HK-2 (cell line): ENCODE results near the gene IL11RA.

Experiments
- DNase-seq: peaks from one replicate; pipeline ENCODE4 v3.0.0-alpha.2; 2018; ENCODE audit not compliant: unreplicated experiment

The IL11RA gene

DNA sequence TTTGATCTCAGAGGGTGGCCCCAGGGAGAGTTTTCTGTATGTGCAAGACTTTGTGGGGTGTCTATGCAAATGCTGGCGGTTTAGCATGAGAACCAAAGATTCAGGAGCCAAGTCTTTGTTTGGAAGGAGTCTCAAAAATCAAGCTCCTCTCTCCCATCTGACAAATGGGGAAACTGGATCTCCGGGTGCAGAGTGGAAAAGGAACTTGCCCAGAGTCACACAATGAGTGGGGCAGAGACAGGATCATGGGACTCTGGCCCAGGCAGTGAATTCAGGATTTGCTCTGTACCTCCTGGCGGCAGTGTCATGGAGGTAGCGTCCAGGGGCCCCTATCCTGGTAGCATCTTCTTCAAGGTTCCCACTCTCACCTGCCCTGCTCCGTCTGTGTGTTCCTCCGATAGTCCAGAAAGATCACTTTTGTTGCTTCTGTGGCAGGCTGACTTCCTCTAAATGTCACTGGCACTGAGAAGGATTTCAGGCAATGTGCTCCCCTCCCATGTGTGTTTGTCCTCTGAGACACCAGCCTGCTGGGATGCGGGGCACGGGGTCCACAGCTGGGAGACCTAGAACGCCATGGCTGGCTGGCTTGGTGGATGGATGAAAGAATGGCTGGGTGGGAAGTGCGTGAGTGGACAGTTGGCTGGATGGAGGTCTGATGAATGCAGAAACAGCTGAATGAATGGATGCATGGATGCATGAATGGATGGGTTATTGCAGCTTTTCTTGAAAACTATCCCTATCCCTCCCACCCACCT lies 35.5 kb downstream of the IL11RA start:
- DNase-seq = no peak

- DNase-seq = no peak
Observed at GRCh38 chr9:34688329-34689115, 36.5 kb downstream of the IL11RA start.

- DNase-seq = no peak
Observed at GRCh38 chr9:34689116-34689470, 37.1 kb downstream of the IL11RA start.

DNA sequence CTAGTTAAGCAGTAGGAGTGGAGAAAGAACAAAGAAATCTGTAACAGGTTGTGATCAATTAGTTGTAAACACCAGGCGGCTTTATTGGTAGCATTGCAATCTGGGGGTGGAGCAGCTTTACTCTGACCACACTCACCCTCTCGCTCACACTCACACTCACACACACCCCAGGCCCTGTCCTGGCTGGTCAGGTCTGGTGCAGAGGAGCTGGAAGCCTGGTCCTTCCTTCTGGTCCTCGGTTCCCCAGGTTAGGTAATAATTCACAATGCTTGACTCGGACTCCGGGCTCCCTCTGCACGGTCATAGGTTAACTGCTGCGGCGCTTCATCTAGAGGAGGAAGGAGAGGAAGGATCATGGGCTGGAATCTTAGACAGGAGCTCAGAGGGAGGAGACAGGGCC lies 37.5 kb downstream of the IL11RA start:
- DNase-seq = no peak

DNA sequence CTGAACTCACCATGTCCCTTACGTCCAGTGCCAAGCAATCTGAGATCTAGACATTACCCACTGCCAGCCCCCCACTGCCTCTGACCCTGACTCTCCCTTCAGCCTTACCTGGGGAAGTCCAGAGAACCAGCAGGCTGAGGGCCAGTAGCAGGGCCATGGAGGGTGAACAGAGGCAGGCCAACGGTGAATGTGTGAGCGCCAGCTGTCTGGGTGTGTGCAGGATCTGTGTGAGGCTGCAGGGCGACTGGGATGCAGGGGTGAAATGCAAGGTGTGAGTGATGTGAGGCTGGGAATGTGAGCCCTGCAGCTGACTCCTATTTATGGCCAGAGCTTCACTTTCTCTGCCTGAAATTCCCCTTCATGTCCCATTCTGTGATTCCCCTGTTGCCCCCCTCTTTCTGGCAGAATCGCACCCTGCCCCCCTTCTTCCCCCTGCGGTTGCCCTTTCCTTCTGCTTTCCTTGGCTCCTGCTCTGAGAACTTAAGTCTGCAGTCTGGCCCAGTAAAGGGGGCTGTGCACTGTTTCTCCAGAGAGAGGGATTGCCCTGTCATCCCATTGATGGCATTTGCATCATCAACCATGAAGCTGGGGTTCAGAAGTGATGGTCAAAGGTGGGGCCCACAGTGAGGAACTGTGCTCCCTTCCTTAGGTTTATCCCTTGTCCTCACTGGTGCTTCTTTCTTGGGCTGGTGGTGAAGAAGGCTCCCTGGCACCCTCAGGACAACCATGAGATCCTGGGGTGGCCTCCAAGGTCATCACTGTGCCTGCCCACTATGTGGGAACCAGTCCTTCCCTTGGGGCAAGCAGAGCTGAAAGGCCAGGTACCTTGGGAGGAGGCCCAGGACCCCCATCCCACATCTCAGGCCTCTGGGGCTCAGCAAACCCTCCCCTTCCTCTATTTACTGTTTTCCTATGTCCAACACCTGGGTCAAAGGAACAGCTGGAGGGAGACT lies 39.3 kb downstream of the IL11RA start, which contains the start of gene CCL19:
TSS of gene CCL19 (minus strand) at position 294 of the 953 bp plus-strand sequence. CDS start at position 157, 137 bp downstream.
- no peak for DNase-seq

DNA sequence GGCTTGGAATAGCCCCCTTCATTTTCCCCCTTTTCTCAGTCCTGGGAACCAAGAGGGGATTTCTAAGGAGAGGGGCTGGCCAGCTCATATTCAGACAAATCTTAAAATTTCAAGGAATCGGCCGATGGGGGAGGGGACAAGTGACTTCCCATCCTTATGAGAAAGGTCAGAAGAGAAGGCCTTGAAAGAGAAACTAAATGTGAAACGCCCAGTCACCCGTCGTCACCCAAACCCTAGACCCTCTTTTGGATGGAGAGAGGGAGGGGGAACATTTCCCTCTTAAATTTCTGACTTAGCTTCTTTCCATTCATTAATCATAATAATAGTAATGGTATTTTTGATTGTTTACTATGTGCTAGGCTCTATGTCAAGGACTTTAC lies 39.9 kb downstream of the IL11RA start:
- no peak for DNase-seq

DNA sequence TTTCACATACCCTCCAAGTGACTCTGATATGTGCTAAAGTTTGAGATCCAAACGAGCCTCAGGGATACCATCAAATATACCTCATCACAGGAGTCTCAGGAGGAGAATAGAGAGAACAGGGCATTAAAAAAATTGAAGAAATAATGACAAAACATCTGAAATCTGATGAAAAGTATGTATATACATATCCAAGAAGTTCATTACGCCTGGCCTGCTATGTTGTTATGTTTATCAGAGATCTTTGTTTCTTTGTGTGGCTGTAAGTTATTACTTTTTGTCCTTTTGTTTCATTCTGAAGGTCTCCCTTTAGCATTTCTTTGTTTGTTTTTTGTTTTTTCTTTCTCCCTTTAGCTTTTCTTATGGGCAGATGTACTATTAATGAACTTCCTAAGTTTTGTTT lies 41.6 kb downstream of the IL11RA start:
- no peak for DNase-seq

- no peak for DNase-seq
Observed at GRCh38 chr9:34694811-34695210, 42.8 kb downstream of the IL11RA start.

DNA sequence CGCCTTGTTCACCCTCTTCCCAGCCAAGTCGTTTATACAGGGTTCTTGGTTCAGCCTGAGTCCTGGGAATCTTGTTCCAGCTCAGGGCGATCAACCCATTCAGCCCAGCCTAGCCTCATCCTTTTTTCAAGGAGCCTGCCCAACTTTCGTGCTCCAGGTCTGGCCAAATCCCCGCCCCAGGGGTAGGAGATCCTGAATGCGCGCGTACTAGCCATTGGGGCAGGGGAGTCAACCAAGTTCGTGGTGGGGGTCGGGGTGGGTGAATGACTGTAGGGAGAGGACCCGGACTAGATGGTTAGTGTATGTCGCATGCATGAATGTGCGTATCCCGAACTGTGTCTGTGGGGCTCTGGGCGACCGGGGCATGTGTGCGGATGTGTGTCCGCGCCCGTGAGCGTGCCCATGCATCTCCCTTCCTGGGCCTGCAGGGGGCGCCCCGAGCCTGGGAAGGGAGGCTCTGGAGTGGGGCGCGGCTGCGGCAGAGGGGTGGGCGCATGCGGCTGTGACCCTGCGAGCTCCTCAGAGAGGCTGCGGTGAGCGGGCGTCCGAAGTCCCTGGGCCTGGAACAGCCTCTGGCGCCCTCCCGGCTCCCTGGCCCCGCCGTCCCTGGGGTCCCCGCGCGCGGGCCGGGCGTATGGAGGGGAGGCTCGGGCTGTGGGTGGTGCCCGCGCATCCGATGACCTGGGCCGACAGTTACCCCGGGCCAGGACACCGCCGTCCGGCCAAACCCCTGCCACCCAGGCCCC lies 49.2 kb downstream of the IL11RA start:
- peak; percentile 69 for DNase-seq

GRCh38 chr9:34701769-34702736 lies 50.1 kb downstream of the IL11RA start:
- DNase-seq = peak; percentile 67

- DNase-seq = no peak
Observed at GRCh38 chr9:34707130-34707529, 55.1 kb downstream of the IL11RA start.

DNA sequence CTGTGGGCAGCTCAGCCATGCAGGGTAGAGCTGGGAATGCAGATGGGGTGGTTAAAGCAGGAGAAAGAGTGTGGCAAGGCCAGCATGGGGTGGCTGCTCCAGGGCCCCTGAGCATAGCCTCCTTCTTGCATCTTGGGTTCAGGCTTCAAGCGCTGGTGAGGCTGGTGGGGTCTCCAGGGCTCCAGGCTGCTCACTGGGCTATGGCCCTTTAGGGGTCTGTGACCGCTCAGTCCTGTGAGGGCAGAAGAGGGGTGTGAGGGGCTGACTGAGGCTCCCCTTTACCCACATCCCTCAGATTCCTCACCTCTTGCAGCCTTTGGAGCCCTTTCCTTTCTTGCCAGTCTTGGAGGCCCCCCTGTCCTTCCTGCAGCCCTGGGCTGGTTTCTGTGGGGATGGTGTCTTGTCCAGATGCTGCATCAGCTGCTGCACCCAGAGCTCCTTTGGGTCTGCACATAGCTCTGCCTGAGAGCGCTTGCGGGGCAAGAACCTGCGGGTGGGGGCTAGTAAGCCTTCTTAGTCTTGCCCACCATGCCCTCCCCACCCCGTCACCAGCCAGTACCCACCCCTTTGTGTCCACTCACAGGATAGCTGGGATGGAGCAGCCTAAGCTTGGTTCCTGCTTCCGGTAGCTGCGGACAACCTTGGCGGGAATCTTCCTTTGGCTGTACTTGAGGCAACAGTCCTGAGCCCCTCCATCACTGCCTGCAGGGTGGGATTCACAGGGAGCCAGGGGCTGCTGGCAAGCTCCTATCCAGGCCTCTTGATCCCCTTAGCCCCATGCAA lies 57.4 kb downstream of the IL11RA start:
- DNase-seq = no peak

DNA sequence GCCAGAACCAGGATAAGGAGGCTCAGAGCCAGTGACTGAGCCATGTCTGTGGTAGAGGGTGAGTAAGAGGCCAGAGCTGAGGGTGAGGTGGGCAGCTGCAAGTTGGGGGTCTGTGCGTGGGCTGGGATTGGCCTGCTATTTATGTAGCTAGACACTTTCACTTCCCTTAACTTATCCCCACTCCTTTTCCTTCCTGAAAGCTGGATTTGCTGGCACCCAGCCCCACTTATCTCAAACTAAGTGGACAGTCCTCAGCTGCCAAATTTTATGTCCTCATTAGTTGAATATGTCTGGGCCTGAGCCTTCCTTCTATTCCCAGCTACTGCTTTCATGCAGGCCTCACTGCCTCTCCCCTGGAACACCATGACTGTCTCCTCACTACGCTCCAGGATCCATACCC lies 58.0 kb downstream of the IL11RA start, which contains the start of gene CCL21:
TSS of gene CCL21 (minus strand) at position 114 of the 400 bp plus-strand sequence. CDS start at position 44, 70 bp downstream.
- DNase-seq = no peak
